ENCODE results near the gene UNC5C. TPM values are rescaled to one million over a fixed set of nuclear protein-coding genes. Genes with fewer than 3 reads are reported as not detected.

UNC5C gene
- polyA plus RNA-seq, 1 of the 3 experiments (the other 2 are of a cell fraction) = 3.3 TPM

GRCh38 chr4:95293014-95293413, 255.8 kb downstream of the UNC5C start:
- no peaks in the 10 kb centered on the region for H4K20me1 ChIP-seq (ENCODE audit: insufficient read depth)
- CTCF ChIA-PET = no interaction called here
- no peak overlapping the region; a peak in 1 of 4 replicates for H3K27ac ChIP-seq (ENCODE audit: low read depth in 2 of 2, low read length in 1 of 2)
- H3K4me1 ChIP-seq (ENCODE audit: control insufficient read depth in 1 of 2, insufficient read depth in 2 of 2, low read depth in 1 of 2, low read length in 1 of 2) = peaks cover 0 to 9% of the 10 kb centered on the region in 2 experiments; a peak in 2 of 4 replicates
- H3K36me3 ChIP-seq (replicated peaks in 1 of 2; ENCODE audit: control insufficient read depth in 1 of 2, insufficient read depth in 2 of 2, low read length in 1 of 2) = peaks cover 0 to 12% of the 10 kb centered on the region in 2 experiments
- no peaks in the 10 kb centered on the region for H3K9me3 ChIP-seq
- DNase-seq = no peak
- no peak overlapping the region for H3K9ac ChIP-seq
- no peaks in the 10 kb centered on the region for H3K79me2 ChIP-seq (ENCODE audit: insufficient read depth)
- no peak for TF ChIP-seq TAF1 (IDR thresholded peaks at IDR 0.05; ENCODE audit: borderline replicate concordance, low read depth, low read length)
- TF ChIP-seq RAD21 (IDR thresholded peaks at IDR 0.05; ENCODE audit: low read length) = no peak
- no peak for TF ChIP-seq POLR2AphosphoS5 (IDR thresholded peaks at IDR 0.05; ENCODE audit: low read depth, low read length)
- no peak for TF ChIP-seq SMC3 (IDR thresholded peaks at IDR 0.05; ENCODE audit: low read depth, low read length)
- TF ChIP-seq ELF1 (IDR thresholded peaks at IDR 0.05) = no peak
- TF ChIP-seq MXI1 (IDR thresholded peaks at IDR 0.05; ENCODE audit: low read depth, low read length) = no peak
- no peak for TF ChIP-seq EZH2phosphoT487 (IDR thresholded peaks at IDR 0.05; ENCODE audit: borderline replicate concordance, low read depth)
- no peak for TF ChIP-seq MEF2A (IDR thresholded peaks at IDR 0.05; ENCODE audit: borderline replicate concordance, low read depth)
- no peak for TF ChIP-seq TCF12 (IDR thresholded peaks at IDR 0.05)
- no peak for TF ChIP-seq EP300 (IDR thresholded peaks at IDR 0.05; ENCODE audit: borderline replicate concordance in 1 of 2, low read depth in 1 of 2, low read length in 1 of 2)
- TF ChIP-seq FOXJ3 (CRISPR knock-in tag; IDR thresholded peaks at IDR 0.05) = no peak
- TF ChIP-seq USF2 (IDR thresholded peaks at IDR 0.05; ENCODE audit: borderline replicate concordance, low read depth, low read length) = no peak
- no peak for TF ChIP-seq JUND (IDR thresholded peaks at IDR 0.05)
- no peak for TF ChIP-seq SIN3A (IDR thresholded peaks at IDR 0.05; ENCODE audit: borderline replicate concordance, low read depth, low read length)
- no peak for TF ChIP-seq NFIC (IDR thresholded peaks at IDR 0.05; ENCODE audit: borderline replicate concordance)
- no peak for TF ChIP-seq FOXM1 (IDR thresholded peaks at IDR 0.05; ENCODE audit: low read depth)
- no peak for TF ChIP-seq CTCF (IDR thresholded peaks at IDR 0.05)
- TF ChIP-seq IRF3 (IDR thresholded peaks at IDR 0.05; ENCODE audit: low read depth, low read length) = no peak
- no peak for TF ChIP-seq NRF1 (IDR thresholded peaks at IDR 0.05; ENCODE audit: low read depth, low read length)
- 87% methylated on average over 1 of the region's 1 CpG for WGBS (ENCODE audit: low lambda C conversion rate)
- no peaks in the 10 kb centered on the region for H3F3A ChIP-seq (replicated peaks; ENCODE audit: insufficient read depth)
- no peak overlapping the region for H3K4me3 ChIP-seq (ENCODE audit: low read depth in 2 of 2, low read length in 1 of 2)
- H3K9me2 ChIP-seq = no peaks in the 10 kb centered on the region
- H2AFZ ChIP-seq (ENCODE audit: low read depth) = no peak overlapping the region
- POLR2A ChIA-PET = no interaction called here
- H3K4me2 ChIP-seq = no peak overlapping the region
- H3K27me3 ChIP-seq (ENCODE audit: insufficient read depth) = no peaks in the 10 kb centered on the region
